A549 (cell line): ENCODE data around the gene PCNX2. TPM values are rescaled to one million over a fixed set of nuclear protein-coding genes. Genes with fewer than 3 reads are reported as not detected.

Experiments
- ATAC-seq, 2 experiments: fragments of 200-7000 bp in 1 of 2; fragments of >200 bp in 1 of 2; cut with Nextera tagmentation in 1 of 2; cut with Tn5 transposase in 1 of 2; 3 replicates each; pipeline versions ENCODE4 v1.8.0 to v1.9.1; 2018 to 2020; ENCODE audit warnings: mild to moderate bottlenecking in 1 of 2, moderate library complexity in 1 of 2
- CTCF ChIA-PET: fragments of 300-600 bp; sonication (Branson Sonifier 250); formaldehyde crosslinking; extraction: SDS; loops from one replicate; lab custom pipeline; 2021; ENCODE audit warnings: antibody characterized with exemption, inconsistent platforms; lab: Yijun Ruan, JAX
- POLR2A ChIA-PET: fragments of 350-600 bp; formaldehyde crosslinking; extraction: SDS; loops from one replicate; lab custom pipeline; 2021; ENCODE audit warnings: antibody characterized with exemption, inconsistent platforms; lab: Yijun Ruan, JAX
- DNase-seq, 2 experiments: peaks; one replicate each; pipeline versions ENCODE4 v3.0.0 to v3.0.0-alpha.2; 2011 to 2016; ENCODE audit warnings: low read depth in 1 of 2, low spot score in 1 of 2
- FAIRE-seq: peaks from 2 replicates; lab custom pipeline; 2011; peaks lifted over from hg19 to GRCh38; lab: Jason Lieb, UNC
- H3K27ac ChIP-seq, 2 experiments: fragments of >200 bp; sonication (Bioruptor Twin); formaldehyde crosslinking; 3 replicates each; pipeline ENCODE4 v1.5.1; 2016 to 2017
- H3K4me1 ChIP-seq: fragments of >200 bp; sonication (Bioruptor Twin); formaldehyde crosslinking; 3 replicates; pipeline ENCODE4 v1.6.1; 2016
- H3K4me2 ChIP-seq: fragments of >200 bp; sonication (Bioruptor Twin); formaldehyde crosslinking; 3 replicates; pipeline ENCODE4 v1.6.1; 2016
- H3K4me3 ChIP-seq: fragments of >200 bp; sonication (Bioruptor Twin); formaldehyde crosslinking; 3 replicates; pipeline ENCODE4 v1.5.1; 2016
- H3K9me3 ChIP-seq: fragments of >200 bp; sonication (Bioruptor Twin); formaldehyde crosslinking; 3 replicates; pipeline ENCODE4 v1.6.1; 2016
- ATOH8 ChIP-seq: fragments of 250-450 bp; sonication (Bioruptor Pico); IDR thresholded peaks from 2 replicates; pipeline ENCODE4 v1.5.0; 2020; ENCODE audit warnings: low read depth, mild to moderate bottlenecking, moderate library complexity
- CEBPB ChIP-seq, 2 experiments: fragments of >200 bp in 1 of 2; sonication (Bioruptor Twin) in 1 of 2; formaldehyde crosslinking in 1 of 2; IDR thresholded peaks; 2 replicates each; pipeline ENCODE4 v1.6.1; 2012 to 2016
- CHD2 ChIP-seq: fragments of 150-350 bp; IDR thresholded peaks from 2 replicates; pipeline ENCODE4 v1.6.1; 2014; ENCODE audit warnings: low read length; ENCODE audit not compliant: partially characterized antibody
- CTCF ChIP-seq: fragments of >200 bp; sonication (Bioruptor Twin); formaldehyde crosslinking; IDR thresholded peaks from 3 replicates; pipeline ENCODE4 v1.5.1; 2016
- ESRRA ChIP-seq: fragments of 150-350 bp; IDR thresholded peaks from 2 replicates; pipeline ENCODE4 v1.6.1; 2014; ENCODE audit warnings: mild to moderate bottlenecking, low read length, borderline replicate concordance
- FOXS1 ChIP-seq: fragments of 250-450 bp; sonication (Bioruptor Pico); IDR thresholded peaks from 2 replicates; pipeline ENCODE4 v1.5.0; 2020; ENCODE audit warnings: mild to moderate bottlenecking, moderate library complexity
- HEYL ChIP-seq: fragments of 250-450 bp; sonication (Bioruptor Pico); IDR thresholded peaks from 2 replicates; pipeline ENCODE4 v1.8.0; 2021; ENCODE audit warnings: mild to moderate bottlenecking, moderate library complexity
- JUN ChIP-seq, 2 experiments: fragments of >200 bp; sonication (Bioruptor Twin); formaldehyde crosslinking; IDR thresholded peaks; 2 replicates in 1 of 2; 3 replicates in 1 of 2; pipeline ENCODE4 v1.6.1; 2016 to 2017
- PBX3 ChIP-seq: IDR thresholded peaks from 2 replicates; pipeline ENCODE4 v1.6.1; 2012
- POLR2AphosphoS2 ChIP-seq: conservative IDR thresholded peaks from 2 replicates; pipeline ENCODE4 v1.6.1; 2012; ENCODE audit warnings: low read length, improper control_type of control experiment, inconsistent platforms
- SREBF2 ChIP-seq: fragments of 450-650 bp; IDR thresholded peaks from 2 replicates; pipeline ENCODE4 v1.6.1; 2014; ENCODE audit warnings: mild to moderate bottlenecking, moderate library complexity
- TP53 ChIP-seq: fragments of 250-450 bp; sonication (Bioruptor Pico); IDR thresholded peaks from 2 replicates; pipeline ENCODE4 v1.5.0; 2021; ENCODE audit warnings: mild to moderate bottlenecking, moderate library complexity
- WGBS: methylation state at CpG from one replicate; pipeline ENCODE4 v1.1.6; 2017; ENCODE audit errors: missing lambda C conversion rate; 5-methylcytosine and 5-hydroxymethylcytosine counted together
- polyA plus RNA-seq, 4 experiments: library from polyadenylated mRNA; depleted of rRNA in 3 of 4; stranded (reverse); fragments of >200 nt; fragmentation: RNase III in 1 of 4; extraction: RNeasy Plus Mini Kit Qiagen cat#74134 plus additional on column Dnase treatment in 1 of 4; gene quantifications; 2 replicates in 3 of 4; 3 replicates in 1 of 4; pipeline ENCODE4 v1.2.3, GENCODE V29; 2011 to 2017

PCNX2 gene
- polyA plus RNA-seq, 2 of the 4 experiments (the other 2 are of a cell fraction): 8.8 to 27.2 TPM

GRCh38 chr1:232986527-232986922 lies 309.0 kb downstream of the PCNX2 start (continued):
- TF ChIP-seq CHD2 (no peak), SREBF2 (no peak)

GRCh38 chr1:232985882-232986526 lies 309.5 kb downstream of the PCNX2 start:
- H3K4me3 ChIP-seq: no peak overlapping the region
- CTCF ChIA-PET: interaction anchor here (1.4 kb wide), 1 partner anchor 17 kb away, joined by 3 read pairs; no protein-coding TSS in a partner anchor
- peaks cover 12% of the 10 kb centered on the region; the same call in 1 of the 3 replicates for H3K4me1 ChIP-seq
- no peak overlapping the region for H3K4me2 ChIP-seq
- DNase-seq (no peak), FAIRE-seq (no peak), ATAC-seq (no peak; a peak in 1 of 6 replicates)
- H3K9me3 ChIP-seq: no peaks in the 10 kb centered on the region
- POLR2A ChIA-PET: no interaction called here
- no peak overlapping the region for H3K27ac ChIP-seq
- WGBS: 91% methylated on average over 30 of the region's 31 CpGs
- TF ChIP-seq CHD2 (no peak), PBX3 (no peak), POLR2AphosphoS2 (no peak), ATOH8 (CRISPR knock-in tag) (no peak), HEYL (CRISPR knock-in tag) (no peak), JUN (IDR thresholded peaks at IDR 0.05) (no peak), FOXS1 (no peak), TP53 (CRISPR knock-in tag) (no peak), ESRRA (no peak)

- Histone ChIP-seq H3K4me1 (peaks cover 12% of the 10 kb centered on the region; the same call in 1 of the 3 replicates), H3K27ac (no peak overlapping the region), H3K4me3 (no peak overlapping the region), H3K4me2 (no peak overlapping the region), H3K9me3 (no peaks in the 10 kb centered on the region)
- 91% methylated on average over 10 of the region's 10 CpGs for WGBS
- CTCF ChIA-PET: no interaction called here
- no peak for TF ChIP-seq CHD2
- no peak for TF ChIP-seq CTCF
- TF ChIP-seq PBX3: no peak
- no peak for TF ChIP-seq CEBPB (IDR thresholded peaks at IDR 0.05)
- no peak for TF ChIP-seq POLR2AphosphoS2
- DNase-seq (no peak), ATAC-seq (no peak), FAIRE-seq (no peak)
- POLR2A ChIA-PET: no interaction called here
Observed at GRCh38 chr1:232984577-232985425, 310.7 kb downstream of the PCNX2 start.
